Fibroblast of skin of left biceps (primary cell): ENCODE measurements around the gene BRPF1.
A peak's percentile ranks its signal among the peaks of the same experiment; 100 is the strongest.

Experiments used
- DNase-seq, 2 experiments: peaks; one replicate each; pipeline ENCODE4 v3.0.0-alpha.2; 2013; ENCODE audit warnings: low read depth in 2 of 2

BRPF1 gene

DNA sequence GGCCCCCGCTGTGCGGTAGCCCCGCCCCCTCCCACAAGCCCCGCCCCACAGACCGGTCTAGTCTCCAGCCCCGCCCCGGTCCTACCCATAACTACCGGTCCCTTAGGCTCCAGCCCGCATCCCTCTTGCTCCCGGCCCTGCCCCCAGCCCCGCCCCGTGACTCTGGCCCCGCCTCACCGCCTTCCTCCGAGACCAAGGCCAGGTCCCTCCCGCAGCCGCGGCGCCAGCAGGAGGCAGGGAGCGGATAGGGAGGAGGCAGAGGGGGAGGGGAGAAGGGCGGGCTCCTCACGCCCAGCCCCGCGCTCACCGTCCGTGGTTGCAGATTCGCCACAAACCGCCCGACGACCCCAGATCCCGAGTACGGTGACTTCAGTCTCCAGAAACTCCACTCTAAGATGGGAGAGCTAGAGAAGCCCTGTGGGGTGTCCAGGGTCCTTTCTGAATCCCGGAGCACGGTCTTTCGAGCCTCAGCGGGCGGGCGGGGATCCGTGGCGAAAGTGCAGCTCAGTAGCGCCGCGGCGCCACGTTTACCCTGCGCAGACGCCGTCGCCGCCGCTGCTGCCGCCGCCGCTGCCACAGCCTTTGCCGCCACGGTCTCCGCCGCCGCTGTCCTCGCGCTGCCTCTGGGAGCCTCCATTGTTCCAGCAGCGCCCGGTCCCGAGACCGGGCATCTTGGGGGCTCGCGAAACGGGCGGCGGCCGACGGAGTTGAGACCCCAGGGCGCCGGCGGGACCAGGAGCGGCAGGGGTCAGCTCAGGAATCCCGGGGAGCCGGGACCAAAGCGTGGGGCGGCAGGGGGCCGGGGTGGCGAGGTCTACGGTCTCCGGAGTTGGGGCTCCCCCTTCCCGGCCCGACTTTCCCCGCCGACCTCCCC lies at the start of gene BRPF1:
Gene BRPF1, plus strand, starts transcription at position 530 of the 874 bp plus-strand sequence. CDS start 2,406 bp downstream, outside the sequence.
- peak; percentile 98 to 99 for DNase-seq

DNA sequence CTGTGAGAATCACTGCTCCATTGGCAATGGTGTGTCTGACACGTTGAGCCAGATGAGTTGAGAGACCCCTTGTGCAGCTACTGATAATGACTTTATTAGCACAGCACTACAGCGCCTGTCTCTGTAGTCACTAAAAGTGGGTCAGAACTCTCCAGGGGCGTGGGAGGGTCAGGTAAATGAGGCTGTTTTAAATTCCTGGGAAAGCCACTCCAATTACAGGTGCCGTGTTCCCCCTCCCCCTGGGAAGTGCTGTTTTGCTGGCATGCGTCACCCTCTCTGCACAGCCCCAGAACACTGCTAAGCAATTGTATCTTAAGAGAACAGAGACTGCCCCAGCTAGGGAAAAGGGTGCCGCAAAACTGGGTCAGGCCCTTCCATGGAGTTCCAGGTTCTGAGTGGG lies 49.4 kb upstream of the BRPF1 start:
- no peak for DNase-seq

- DNase-seq, result no peak
These were observed 48.1 kb upstream of the BRPF1 start for GRCh38 chr3:9683426-9683825.

GRCh38 chr3:9685216-9686049 lies 46.1 kb upstream of the BRPF1 start:
- DNase-seq, result no peak

- DNase-seq, result no peak
These were observed 45.4 kb upstream of the BRPF1 start for GRCh38 chr3:9686050-9686550.

- DNase-seq, result no peak
These were observed 44.8 kb upstream of the BRPF1 start for GRCh38 chr3:9686703-9687102.

- no peak for DNase-seq
These were observed 44.0 kb upstream of the BRPF1 start for GRCh38 chr3:9687514-9687913.

GRCh38 chr3:9688961-9689360 lies 42.6 kb upstream of the BRPF1 start:
- no peak for DNase-seq

GRCh38 chr3:9689757-9690156 lies 41.8 kb upstream of the BRPF1 start:
- DNase-seq, result no peak

DNA sequence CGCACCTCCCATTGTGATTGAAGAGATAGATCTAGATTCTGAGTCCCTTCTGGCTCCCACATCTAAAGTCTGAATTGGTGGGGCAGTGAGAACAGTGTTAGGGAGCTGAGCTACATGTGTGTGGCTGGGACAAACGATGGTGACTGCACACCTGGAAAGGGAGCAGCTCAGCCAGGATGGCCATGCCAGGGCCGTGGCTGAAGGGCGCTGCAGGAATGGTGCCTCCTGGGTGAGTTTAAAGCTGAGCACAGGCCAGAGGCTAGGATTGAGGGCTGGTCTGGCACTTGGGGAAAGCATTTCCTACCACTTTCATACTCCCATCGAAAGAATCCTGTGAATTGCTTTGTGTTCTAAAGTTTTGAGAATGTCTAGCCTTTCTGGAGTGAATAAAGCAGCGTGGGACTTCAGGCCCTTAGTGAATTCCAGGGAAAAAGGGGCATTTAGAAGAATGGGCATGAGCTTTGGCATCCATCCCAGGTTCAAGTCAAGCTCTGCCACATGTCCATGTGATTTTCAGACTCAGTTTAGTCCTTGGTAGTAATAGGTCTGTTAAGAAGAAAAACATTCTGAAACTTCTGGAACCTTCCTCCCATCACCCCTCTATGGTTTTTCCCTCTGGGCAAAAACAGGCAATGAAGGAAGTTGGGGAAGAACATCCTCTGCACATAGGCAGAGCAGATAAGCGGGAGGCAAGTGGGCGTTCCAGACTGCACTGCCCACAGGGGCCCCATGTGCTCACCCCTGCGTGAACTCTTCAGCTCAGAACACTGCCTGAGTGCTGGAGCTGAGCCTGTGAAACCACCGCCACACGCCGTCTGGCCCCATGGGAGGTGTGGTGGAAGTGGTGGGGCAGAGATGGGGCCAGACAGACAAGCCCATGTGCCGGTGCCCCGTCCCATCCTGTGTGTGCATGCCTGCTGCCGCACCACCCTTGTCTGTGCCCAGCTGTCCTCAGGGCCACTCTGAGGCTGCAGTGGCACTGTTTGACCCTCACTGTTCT lies 40.8 kb upstream of the BRPF1 start:
- DNase-seq, result no peak

GRCh38 chr3:9691636-9692035 lies 39.9 kb upstream of the BRPF1 start:
- DNase-seq, result no peak

DNA sequence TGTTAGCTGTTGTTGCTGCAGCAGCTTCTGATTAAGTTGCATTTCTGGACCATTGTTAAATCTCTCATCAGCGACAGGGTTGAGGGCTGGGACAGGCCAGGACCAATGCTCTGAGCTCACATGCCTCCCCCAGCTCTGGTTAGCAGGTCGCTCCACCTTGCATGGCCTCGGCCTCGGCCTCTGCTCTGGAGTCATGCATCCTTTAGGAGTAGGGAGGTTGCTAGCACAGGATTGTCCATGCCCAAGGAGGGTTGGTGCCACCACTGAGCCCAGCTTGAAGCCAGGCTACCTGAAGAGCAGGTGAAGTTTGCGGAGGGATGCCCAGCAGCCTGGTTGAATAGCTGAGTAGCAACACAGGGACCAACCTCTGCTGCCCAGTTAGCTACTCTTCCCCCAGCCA lies 39.1 kb upstream of the BRPF1 start:
- DNase-seq, result no peak

- DNase-seq, result no peak
These were observed 36.2 kb upstream of the BRPF1 start for GRCh38 chr3:9695345-9695744.

DNA sequence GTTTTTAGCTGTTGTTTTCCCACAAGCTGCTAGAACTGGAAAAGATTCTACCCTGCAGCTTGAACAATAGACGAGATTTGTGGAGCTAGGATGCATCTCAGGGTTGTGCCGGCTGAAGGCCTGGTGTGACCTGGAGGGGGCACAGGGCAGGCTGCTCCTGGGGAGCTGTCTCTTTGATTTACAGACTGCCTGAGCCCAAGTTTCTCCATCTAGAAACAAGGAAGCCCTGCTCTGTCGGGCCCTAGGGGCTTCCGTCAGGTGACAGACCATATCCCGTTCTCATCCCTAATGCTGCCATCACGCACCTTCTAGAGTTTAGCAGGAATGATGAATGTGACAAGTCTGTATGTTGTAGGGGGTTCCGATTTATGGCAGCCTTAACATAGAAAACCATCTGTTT lies 35.8 kb upstream of the BRPF1 start:
- no peak for DNase-seq

DNA sequence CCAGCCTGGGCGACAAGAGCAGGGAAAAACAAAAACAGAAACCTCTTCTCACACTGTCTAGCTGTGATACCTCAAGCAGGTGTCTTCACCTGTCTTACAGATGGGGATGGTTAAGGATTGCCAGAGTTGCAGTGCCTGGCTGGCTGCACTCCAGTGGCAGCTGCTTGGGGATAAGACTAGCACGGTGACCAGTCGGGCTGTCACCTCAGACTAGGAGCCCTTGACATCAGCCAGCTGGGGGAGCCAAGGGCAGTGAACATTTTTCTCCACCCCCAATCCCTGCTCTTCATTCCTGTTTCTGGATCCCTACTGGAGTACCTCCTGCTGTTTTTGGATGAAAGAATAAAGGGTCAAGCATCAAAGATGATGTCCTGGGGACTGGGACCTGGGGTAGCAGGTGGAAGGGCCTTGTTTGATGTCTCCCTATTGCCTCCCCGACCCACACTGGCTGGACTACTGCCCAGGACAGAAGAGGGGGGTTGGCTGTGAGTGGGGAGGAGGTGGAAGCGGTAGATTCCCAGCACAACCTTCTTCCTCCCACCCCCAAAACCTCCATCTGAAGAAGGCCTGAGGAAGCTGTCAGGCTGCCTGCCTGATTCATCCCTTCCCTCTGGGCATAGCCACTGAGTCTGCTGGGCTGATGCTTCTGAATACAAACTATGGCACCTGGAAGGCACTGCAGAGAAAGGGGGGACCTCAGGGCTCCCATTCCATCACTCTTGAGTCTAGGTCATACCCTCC lies 34.9 kb upstream of the BRPF1 start:
- DNase-seq, result no peak

DNA sequence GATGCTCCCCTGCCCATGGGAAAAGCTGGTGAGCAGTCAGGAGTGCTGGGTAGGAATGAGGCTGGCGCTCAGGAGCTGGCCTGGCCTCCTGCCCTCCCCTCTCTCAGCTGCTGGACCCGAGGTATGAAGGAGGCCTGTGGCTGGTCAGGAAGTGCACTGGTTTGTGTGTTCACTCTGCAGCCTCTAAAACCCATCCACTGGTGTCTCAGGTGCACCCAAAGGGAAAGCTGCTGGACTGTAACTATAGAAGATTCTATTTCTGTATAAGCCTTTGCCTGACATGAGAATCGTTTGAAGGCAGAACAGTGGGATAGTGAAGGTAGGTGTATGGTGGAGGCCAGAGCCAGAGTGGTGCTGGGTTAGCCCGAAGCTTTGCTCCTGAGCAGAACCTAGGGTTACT lies 33.6 kb upstream of the BRPF1 start:
- DNase-seq, result no peak

DNA sequence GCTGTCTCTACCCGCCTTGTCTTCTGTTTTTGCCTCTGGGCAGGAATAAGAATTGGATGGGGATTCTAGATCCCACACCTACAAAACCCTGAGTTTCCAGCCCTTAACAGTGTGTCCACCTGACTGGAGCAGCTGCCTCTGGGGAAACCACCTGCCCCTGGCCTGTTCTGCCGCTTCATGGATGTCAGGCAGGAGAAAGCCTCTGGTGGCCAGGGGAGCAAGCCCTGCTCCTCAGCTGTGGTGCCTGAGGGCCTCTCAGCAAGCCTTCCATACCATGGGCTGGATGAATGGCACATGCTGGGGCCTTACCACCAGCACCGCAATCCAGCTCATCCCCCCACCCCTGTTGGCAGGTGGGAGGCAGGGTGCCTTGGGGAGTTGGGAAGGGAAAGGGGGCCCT lies 33.2 kb upstream of the BRPF1 start:
- DNase-seq, result no peak

DNA sequence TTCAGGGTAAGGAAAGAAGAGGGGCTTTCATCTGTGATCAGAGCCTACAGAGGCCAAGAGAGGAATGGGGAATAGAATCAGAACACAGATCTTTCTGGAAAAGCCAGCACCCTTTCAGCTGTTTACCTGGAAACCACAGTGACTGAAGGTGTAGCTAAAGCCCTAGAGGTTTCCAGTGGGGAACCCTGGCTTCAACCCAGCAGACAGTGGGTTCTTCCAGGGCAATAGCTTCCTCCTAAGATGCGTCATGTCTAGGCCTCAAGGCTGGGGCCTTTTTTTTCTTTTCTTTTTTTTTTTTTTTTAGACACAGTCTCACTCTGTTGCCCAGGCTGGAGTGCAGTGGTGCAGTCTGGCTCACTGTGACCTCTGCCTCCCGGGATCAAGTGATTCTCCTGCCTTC lies 31.0 kb upstream of the BRPF1 start:
- DNase-seq, result no peak

- DNase-seq, result no peak
These were observed 30.5 kb upstream of the BRPF1 start for GRCh38 chr3:9701006-9701405.

GRCh38 chr3:9701711-9702110 lies 29.8 kb upstream of the BRPF1 start:
- DNase-seq, result no peak

GRCh38 chr3:9703240-9703639 lies 28.3 kb upstream of the BRPF1 start:
- DNase-seq, result no peak
